H1 (cell line): ENCODE results near the gene TTLL9. TPM values are rescaled to one million over a fixed set of nuclear protein-coding genes. Genes with fewer than 3 reads are reported as not detected.
"Not testable (repeated sequence)": the region's sequence is repeated elsewhere in the genome, so short reads cannot be mapped to it uniquely, and the experiment has no call there.

Experiments used
- CTCF ChIA-PET: fragments of 300-600 bp; sonication (Branson Sonifier 250); formaldehyde crosslinking; loops from one replicate; lab custom pipeline; 2021; ENCODE audit not compliant: partially characterized antibody; lab: Charles Lee
- POLR2A ChIA-PET: fragments of 300-600 bp; sonication (Branson Sonifier 250); formaldehyde crosslinking; loops from one replicate; lab custom pipeline; 2021; ENCODE audit warnings: inconsistent platforms; ENCODE audit not compliant: partially characterized antibody; lab: Charles Lee
- DNase-seq, 2 experiments: peaks; one replicate each; pipeline versions ENCODE4 v3.0.0 to v3.0.0-alpha.2; 2010 to 2022; ENCODE audit warnings: low spot score in 2 of 2, low read depth in 1 of 2, mixed read lengths in 1 of 2
- FAIRE-seq: peaks from 2 replicates; lab custom pipeline; 2011; peaks lifted over from hg19 to GRCh38; lab: Jason Lieb, UNC
- H2AFZ ChIP-seq: 2 replicates; pipeline ENCODE4 v1.8.1; 2012; ENCODE audit warnings: low read length, inconsistent platforms
- H2AK5ac ChIP-seq: 2 replicates; pipeline ENCODE4 v1.6.1; 2013; ENCODE audit warnings: low read depth, low read length
- H2BK120ac ChIP-seq: replicated peaks from 2 replicates; pipeline ENCODE3; 2013; ENCODE audit warnings: low read depth, low read length, inconsistent platforms
- H2BK12ac ChIP-seq: 2 replicates; pipeline ENCODE4 v1.6.1; 2013; ENCODE audit warnings: low read depth, low read length
- H2BK15ac ChIP-seq: 2 replicates; pipeline ENCODE4 v1.6.1; 2013; ENCODE audit warnings: low read length
- H2BK20ac ChIP-seq: 2 replicates; pipeline ENCODE4 v1.6.1; 2013; ENCODE audit warnings: low read length
- H2BK5ac ChIP-seq: 2 replicates; pipeline ENCODE4 v1.6.1; 2013; ENCODE audit warnings: low read depth, low read length
- H3K14ac ChIP-seq: 2 replicates; pipeline ENCODE4 v1.6.1; 2013; ENCODE audit warnings: inconsistent platforms; ENCODE audit not compliant: insufficient read length
- H3K18ac ChIP-seq: 2 replicates; pipeline ENCODE4 v1.6.1; 2013; ENCODE audit warnings: low read length; ENCODE audit errors: extremely low read depth
- H3K23ac ChIP-seq: 2 replicates; pipeline ENCODE4 v1.6.1; 2013; ENCODE audit warnings: inconsistent platforms; ENCODE audit not compliant: insufficient read length
- H3K23me2 ChIP-seq: 2 replicates; pipeline ENCODE4 v1.6.1; 2013; ENCODE audit warnings: low read depth, low read length
- H3K27ac ChIP-seq: 2 replicates; pipeline ENCODE4 v1.6.1; 2011; ENCODE audit warnings: low read depth, low read length, inconsistent platforms
- H3K27me3 ChIP-seq, 4 experiments: replicated peaks in 1 of 4; 1 replicate in 1 of 4; 2 replicates in 3 of 4; pipeline versions ENCODE4 v1.6.1 to v1.8.1; 2011 to 2013; ENCODE audit warnings: low read length in 3 of 4, mild to moderate bottlenecking in 3 of 4, inconsistent platforms in 2 of 4, mixed read lengths in 2 of 4, moderate library complexity in 1 of 4; ENCODE audit not compliant: control insufficient read depth in 3 of 4, insufficient read depth in 3 of 4; ENCODE audit errors: extremely low read depth in 1 of 4
- H3K36me3 ChIP-seq, 4 experiments: 2 replicates each; pipeline versions ENCODE4 v1.6.1 to v1.8.1; 2011 to 2013; ENCODE audit warnings: mild to moderate bottlenecking in 4 of 4, low read length in 3 of 4, moderate library complexity in 2 of 4, control low read depth in 1 of 4, inconsistent platforms in 1 of 4; ENCODE audit not compliant: insufficient read depth in 4 of 4, control insufficient read depth in 2 of 4
- H3K4ac ChIP-seq: replicated peaks from 2 replicates; pipeline ENCODE3; 2013; ENCODE audit warnings: low read length, low read depth, mixed read lengths, inconsistent platforms; ENCODE audit not compliant: insufficient read length
- H3K4me1 ChIP-seq, 4 experiments: replicated peaks in 1 of 4; 1 replicate in 1 of 4; 2 replicates in 3 of 4; pipeline versions ENCODE4 v1.6.1 to v1.8.1; 2011 to 2013; ENCODE audit warnings: low read length in 3 of 4, inconsistent platforms in 2 of 4, mixed read lengths in 1 of 4; ENCODE audit not compliant: insufficient read depth in 4 of 4, control insufficient read depth in 3 of 4
- H3K4me2 ChIP-seq, 2 experiments: 2 replicates each; pipeline versions ENCODE4 v1.6.1 to v1.8.1; 2011 to 2013; ENCODE audit warnings: low read depth in 2 of 2, low read length in 2 of 2, control low read depth in 1 of 2, inconsistent platforms in 1 of 2, mild to moderate bottlenecking in 1 of 2; ENCODE audit not compliant: insufficient read depth in 1 of 2
- H3K4me3 ChIP-seq, 4 experiments: fragments of 200-600, 300-600 bp in 1 of 4; sonication (generic), shearing (Covaris generic), sonication (Bioruptor Twin) in 1 of 4; 2 replicates each; pipeline versions ENCODE4 v1.5.1 to v1.8.1; 2011 to 2016; ENCODE audit warnings: low read length in 4 of 4, low read depth in 3 of 4, control low read depth in 2 of 4, inconsistent platforms in 2 of 4, mild to moderate bottlenecking in 2 of 4, mixed read lengths in 1 of 4, moderate library complexity in 1 of 4; ENCODE audit not compliant: insufficient read depth in 2 of 4; ENCODE audit errors: extremely low read depth in 1 of 4
- H3K56ac ChIP-seq: replicated peaks from 2 replicates; pipeline ENCODE3; 2013; ENCODE audit warnings: low read depth, mild to moderate bottlenecking, mixed read lengths, low read length, inconsistent platforms; ENCODE audit not compliant: insufficient read length
- H3K79me1 ChIP-seq: 2 replicates; pipeline ENCODE4 v1.6.1; 2013; ENCODE audit warnings: low read depth, low read length, control low read depth
- H3K79me2 ChIP-seq, 2 experiments: 2 replicates each; pipeline versions ENCODE4 v1.6.1 to v1.8.1; 2012 to 2013; ENCODE audit warnings: low read length in 2 of 2, mild to moderate bottlenecking in 2 of 2, inconsistent platforms in 1 of 2; ENCODE audit not compliant: insufficient read depth in 2 of 2, control insufficient read depth in 1 of 2
- H3K9ac ChIP-seq, 4 experiments: replicated peaks in 1 of 4; 1 replicate in 1 of 4; 2 replicates in 3 of 4; pipeline versions ENCODE4 v1.6.1 to v1.8.1; 2011 to 2013; ENCODE audit warnings: low read depth in 3 of 4, low read length in 3 of 4, control low read depth in 2 of 4, mild to moderate bottlenecking in 2 of 4, moderate library complexity in 2 of 4, inconsistent platforms in 1 of 4; ENCODE audit errors: extremely low read depth in 1 of 4
- H3K9me3 ChIP-seq, 2 experiments: 2 replicates each; pipeline versions ENCODE4 v1.6.1 to v1.8.1; 2012 to 2013; ENCODE audit warnings: mild to moderate bottlenecking in 2 of 2, moderate library complexity in 2 of 2, control low read depth in 1 of 2, inconsistent platforms in 1 of 2, low read depth in 1 of 2, low read length in 1 of 2, mixed read lengths in 1 of 2; ENCODE audit not compliant: insufficient read depth in 2 of 2
- H4K20me1 ChIP-seq, 2 experiments: replicated peaks in 1 of 2; 2 replicates each; pipeline versions ENCODE3 to v1.8.1; 2011 to 2013; ENCODE audit warnings: inconsistent platforms in 2 of 2, low read length in 2 of 2, mild to moderate bottlenecking in 1 of 2; ENCODE audit not compliant: insufficient read depth in 2 of 2, control insufficient read depth in 1 of 2
- H4K5ac ChIP-seq: 2 replicates; pipeline ENCODE4 v1.6.1; 2013; ENCODE audit warnings: low read length, low read depth, mixed read lengths, inconsistent platforms; ENCODE audit not compliant: insufficient read length
- H4K8ac ChIP-seq: 2 replicates; pipeline ENCODE4 v1.8.0; 2013; ENCODE audit warnings: mild to moderate bottlenecking, moderate library complexity, low read length, inconsistent platforms; ENCODE audit not compliant: insufficient read depth; ENCODE audit errors: extremely low read depth
- H4K91ac ChIP-seq: replicated peaks from 2 replicates; pipeline ENCODE3; 2013; ENCODE audit warnings: low read length, mixed read lengths, inconsistent platforms; ENCODE audit not compliant: insufficient read length
- WGBS, 2 experiments: shearing (Covaris generic) in 1 of 2; methylation state at CpG; one replicate each; pipeline versions ENCODE4 v1.1.6 to v1.1.7; 2013 to 2015; ENCODE audit warnings: low lambda C conversion rate in 2 of 2, mixed read lengths in 2 of 2, inconsistent platforms in 1 of 2, low coverage in 1 of 2, missing lambda C conversion rate in 1 of 2; ENCODE audit not compliant: insufficient replicate concordance in 2 of 2, insufficient coverage in 1 of 2, insufficient read length in 1 of 2; ENCODE audit errors: extremely low coverage in 1 of 2, missing lambda C conversion rate in 1 of 2; 5-methylcytosine and 5-hydroxymethylcytosine counted together
- polyA plus RNA-seq, 7 experiments: library from polyadenylated mRNA; depleted of rRNA in 3 of 7; stranded (reverse) in 5 of 7; unstranded in 2 of 7; fragments of >200 nt in 5 of 7; fragments of 200-250 nt in 2 of 7; gene quantifications; 1 replicate in 5 of 7; 2 replicates in 1 of 7; 4 replicates in 1 of 7; pipeline versions ENCODE4 v1.2.1 to v1.2.3, GENCODE V29; 2011 to 2013; ENCODE audit warnings: missing spikeins in 2 of 7, mixed read lengths in 2 of 7
- total RNA-seq: library from RNA; stranded (reverse); fragmentation: NEBNext Ultra II Directional; extraction: Animal tissue kit (Norgen Biotek cat#: 25700); gene quantifications from 2 replicates; pipeline ENCODE4 v1.2.1, GENCODE V29; 2021

TTLL9 gene
- total and polyA plus RNA-seq, 2 of the 8 experiments (the other 6 are each of a cell fraction or from before 2014, with no cell fraction given) = 0.06 TPM; not detected in 1

GRCh38 chr20:31828016-31828415 is 42.4 kb upstream of the TTLL9 start:
- H2AK5ac ChIP-seq, DNase-seq, H3K27ac ChIP-seq, H3K56ac ChIP-seq, H4K5ac ChIP-seq, H3K79me2 ChIP-seq, H2AFZ ChIP-seq, H2BK15ac ChIP-seq, H3K4me1 ChIP-seq, H3K79me1 ChIP-seq, H2BK120ac ChIP-seq, H4K8ac ChIP-seq, H2BK20ac ChIP-seq, FAIRE-seq, H3K23me2 ChIP-seq, H3K36me3 ChIP-seq, H2BK5ac ChIP-seq, H3K4me3 ChIP-seq, H4K91ac ChIP-seq, H2BK12ac ChIP-seq, H3K9me3 ChIP-seq, H3K4me2 ChIP-seq, H4K20me1 ChIP-seq, POLR2A ChIA-PET, H3K23ac ChIP-seq, H3K4ac ChIP-seq, H3K18ac ChIP-seq, H3K27me3 ChIP-seq, H3K14ac ChIP-seq, H3K9ac ChIP-seq: not testable (repeated sequence)
- CTCF ChIA-PET = interaction anchor here (1.3 to 6.6 kb wide), 2 partner anchors 24 to 29 kb away, joined by 3 to 65 read pairs; no protein-coding TSS in a partner anchor
- WGBS, 2 experiments = 97% methylated on average over 11 of the region's 11 CpGs; no CpG with 5 or more reads in 1 of the 2 experiments
